ENCODE data around the gene NDUFAF2.
"Not testable (repeated sequence)": the region's sequence is repeated elsewhere in the genome, so short reads cannot be mapped to it uniquely, and the experiment has no call there.

Gene NDUFAF2

DNA sequence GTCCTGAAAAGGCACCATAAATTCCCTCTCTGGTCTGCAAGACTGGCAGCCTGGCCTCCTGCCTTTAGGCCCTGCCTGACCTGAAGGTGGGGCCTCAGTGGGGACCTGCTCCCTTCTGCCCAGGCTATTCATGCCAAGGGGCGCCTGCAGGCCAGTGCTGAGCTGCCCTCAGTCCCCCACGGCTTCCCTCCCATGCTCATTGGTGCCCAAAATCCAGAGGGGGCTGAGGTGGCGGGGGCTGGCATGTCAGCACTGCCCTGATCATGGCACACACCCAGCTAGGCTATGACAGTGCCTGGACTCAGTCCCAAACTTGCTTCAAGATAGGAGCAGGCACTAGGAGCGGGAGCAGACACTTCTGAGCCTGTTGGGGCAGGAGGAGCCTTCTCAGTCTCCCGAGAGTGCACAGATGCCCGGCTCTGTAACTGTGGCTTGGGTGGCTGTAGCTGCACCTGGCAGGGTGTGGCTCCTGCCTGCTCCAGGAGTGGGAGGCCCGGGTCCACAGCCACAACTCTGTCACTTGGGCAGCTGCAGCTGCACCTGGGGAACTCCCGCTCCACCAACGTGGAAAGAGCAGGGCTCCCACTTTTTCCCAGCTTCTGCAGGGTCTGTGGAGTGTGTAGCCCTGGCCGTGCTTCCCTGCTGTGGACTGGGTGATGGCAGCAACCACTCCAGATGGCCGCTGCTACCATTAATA, 49.0 kb downstream of the NDUFAF2 start:
- DNase-seq, result no peak

DNA sequence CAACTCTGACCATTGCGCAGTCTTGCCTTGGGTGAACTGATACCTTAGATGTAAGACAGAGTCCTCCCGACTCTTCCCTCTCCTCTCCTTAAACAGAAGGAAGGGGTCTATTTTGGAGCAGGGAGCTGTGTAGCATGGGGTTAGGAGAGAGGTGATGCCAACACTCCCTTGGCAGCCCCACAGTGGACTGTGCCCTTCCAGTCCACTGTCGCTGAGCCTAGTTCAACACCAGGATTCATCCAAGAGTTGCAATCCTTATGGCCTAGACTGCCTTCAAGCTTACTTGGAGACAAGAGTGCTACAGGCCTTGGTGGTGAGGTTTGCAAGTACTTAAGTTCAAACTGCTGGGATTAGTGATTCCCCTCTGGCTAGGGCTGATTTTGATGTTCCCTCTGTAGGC, 51.4 kb downstream of the NDUFAF2 start:
- DNase-seq, result no peak

DNA sequence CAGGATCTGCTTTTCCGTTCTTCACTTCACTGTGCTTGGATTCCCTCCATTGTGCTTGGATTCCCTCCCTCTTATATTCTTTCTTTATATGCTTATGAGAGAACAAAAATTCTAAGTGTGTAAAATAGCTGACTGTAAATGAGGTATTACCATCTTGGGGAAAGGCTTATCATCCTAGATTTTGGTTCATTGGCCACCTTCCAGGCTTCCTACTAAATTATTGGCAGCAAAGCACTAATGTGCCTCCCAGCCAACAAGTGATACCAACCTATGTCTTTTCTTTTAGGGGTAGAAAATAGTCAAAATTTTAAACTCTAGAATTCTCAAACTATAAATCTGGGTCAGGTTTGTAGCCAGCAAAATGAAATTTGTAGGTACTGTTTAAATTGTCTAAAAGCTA, 52.7 kb downstream of the NDUFAF2 start:
- DNase-seq, result no peak

DNA sequence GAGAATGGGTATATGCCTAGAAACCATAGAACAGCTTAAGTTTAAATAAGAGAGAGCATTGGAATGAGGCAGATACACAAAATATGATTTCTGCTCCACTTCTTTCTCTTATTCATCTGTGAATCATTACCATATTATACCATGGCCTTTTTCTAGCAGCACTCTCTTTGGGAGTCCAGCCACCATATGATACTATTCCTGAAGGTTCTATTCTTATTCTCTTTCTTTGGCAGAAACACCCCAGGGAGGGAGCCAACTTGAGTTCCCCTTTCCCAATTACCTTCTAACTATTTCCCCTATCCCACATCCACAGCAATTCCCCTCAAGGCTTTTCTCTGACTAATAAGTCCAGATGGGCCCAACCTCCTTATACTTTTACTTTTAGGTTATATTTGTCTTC, 55.9 kb downstream of the NDUFAF2 start:
- no peak for DNase-seq

DNA sequence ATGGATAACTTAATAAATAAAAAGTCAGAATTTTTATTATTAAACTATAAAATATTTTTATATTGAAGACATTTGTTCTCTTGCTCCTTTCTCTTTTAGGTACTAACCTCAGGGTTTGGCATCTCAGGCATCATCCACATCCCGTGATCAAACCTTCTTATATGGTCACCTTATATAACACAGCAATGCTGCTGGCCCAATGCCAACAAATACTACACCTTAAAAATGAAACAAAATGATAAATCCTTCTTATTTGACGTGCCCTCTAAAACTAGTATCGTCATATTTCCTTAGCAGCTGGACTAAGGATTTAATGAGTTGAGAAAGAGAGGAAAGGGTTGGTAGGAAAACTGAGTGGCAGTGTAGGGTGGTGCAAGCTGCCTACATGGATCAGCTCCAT, 56.6 kb downstream of the NDUFAF2 start:
- DNase-seq, result no peak

DNA sequence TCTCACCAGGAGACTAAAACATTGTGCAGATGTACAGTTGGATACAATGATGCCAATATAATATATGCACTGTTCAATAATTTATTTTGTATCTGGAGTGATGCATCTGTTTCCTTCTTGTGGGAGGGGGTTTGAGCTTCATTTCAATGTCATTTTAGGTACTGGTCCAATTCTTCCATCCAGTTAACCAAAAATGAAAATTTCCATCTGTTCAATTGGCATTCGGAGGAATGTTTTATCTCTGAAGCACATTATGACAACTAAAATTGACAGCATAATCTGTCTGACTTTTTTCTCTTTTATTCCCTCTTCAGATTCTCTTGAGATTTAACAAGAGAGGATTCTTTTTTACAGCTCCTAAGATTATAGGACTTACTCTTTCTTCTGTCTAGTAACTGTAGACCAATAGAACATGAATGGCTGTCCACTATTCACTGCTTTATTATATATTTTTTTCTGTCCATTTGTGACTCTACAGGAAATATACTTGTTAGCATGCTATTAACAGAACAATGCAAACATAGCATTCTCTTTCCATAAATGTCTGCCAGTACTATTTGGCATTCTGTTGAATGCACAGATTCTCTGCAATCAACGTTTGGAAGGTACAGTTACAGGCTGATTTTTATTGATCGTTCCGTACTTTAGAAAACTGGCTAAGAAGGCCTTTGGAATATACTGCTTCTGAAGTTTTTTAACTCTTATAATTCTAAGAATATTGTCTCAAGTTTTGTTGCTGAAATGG, 57.8 kb downstream of the NDUFAF2 start:
- no peak for DNase-seq

DNA sequence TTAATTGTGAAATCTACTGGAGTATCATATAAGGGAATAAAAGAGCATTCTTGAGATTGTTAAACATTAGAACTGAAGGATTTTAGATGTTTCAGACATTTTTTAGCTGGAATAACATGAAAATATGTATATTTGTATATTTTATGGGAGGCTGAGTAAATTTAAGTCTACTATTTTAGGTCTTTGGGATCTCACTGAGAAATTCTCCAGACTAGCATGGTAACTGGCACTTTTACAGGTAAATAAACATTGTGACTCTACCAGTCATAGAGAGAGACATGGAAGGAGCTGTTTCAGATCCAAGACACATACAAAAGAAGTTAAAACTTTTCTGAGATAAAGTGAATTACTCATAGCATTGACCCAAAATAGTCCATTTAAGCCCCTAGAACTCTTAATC, 59.4 kb downstream of the NDUFAF2 start:
- no peak for DNase-seq

DNA sequence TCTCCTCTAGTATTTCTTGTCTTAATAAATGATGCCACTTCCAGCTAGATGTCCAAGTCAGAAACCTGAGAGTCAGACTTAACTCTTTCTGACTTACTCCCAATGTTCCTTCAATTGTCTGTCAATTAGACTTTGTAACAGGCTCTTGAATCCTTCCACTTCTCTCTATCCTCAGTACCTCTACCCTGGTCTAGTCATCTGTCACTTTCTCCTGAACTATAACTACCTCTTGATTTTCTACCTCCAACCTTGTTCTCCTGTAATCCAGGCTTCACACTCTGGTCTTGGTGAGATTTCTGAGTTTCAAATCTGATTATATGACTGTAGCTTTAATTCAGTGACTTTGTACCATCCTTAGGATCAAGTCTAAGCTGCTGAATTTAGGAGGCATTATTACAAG, 64.9 kb downstream of the NDUFAF2 start:
- DNase-seq, result no peak

DNA sequence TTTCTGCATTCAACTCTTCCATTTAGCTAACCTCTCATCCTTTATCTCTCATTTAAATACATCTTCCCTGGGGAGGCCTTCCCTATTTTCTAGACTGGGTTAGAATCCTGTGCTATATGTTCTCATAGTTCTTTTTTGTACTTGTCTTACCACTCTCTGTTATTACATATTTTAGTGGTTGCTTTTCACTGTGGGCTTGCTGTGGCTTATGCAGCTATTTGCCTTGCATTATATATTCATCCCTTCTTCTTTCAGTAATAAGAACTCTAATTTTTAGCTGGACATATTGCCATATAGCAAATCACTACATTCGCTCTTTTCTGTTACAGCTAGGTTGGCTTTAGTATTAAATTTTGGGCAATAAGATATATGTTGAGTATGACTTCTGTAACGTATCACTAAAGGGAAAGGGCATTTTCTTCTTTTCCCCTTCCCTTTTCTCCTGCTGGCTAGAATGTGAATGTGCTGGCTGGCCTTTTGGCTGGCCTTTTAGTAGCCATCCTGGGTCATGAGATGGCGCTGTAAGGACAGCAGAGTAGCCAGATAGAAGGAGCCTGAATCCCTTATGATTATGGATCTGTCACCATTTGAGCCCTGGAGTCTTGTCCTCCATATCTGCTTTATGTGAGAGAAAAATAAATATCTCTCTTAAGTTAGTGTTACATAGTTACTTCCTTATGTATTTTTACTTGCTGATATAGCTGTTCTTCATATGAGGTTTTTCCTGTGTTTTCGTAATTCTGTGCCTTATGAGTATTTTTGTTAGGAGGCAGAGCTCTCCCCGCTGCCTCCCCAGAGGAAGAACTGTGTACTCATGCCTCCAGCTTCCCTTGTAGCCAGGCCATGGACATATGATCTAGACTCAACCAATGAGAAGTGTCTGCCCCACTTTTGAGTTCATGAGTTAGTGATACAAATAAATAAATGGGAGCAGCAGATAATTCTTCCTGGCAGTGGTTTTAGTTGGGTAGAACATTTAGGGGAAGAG, 65.8 kb downstream of the NDUFAF2 start:
- DNase-seq, result no peak

DNA sequence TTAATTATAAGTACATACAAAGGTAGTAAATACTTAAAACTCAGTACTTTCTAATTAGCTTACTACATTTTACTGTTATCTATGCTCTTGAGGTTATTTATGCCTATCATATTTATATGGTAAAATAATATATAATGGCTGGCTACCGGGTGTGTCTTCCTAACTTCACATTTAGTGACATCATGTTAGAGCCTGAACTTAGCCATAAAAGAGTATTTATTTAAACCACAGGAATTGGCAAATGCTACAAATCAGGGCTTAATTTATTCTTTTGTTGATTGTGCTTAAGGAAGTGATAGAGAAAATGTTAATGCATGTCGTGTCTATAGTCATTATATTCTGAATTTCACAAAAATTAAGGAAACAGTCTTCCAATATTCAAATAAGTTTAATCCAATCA, 73.1 kb downstream of the NDUFAF2 start:
- DNase-seq, result no peak

DNA sequence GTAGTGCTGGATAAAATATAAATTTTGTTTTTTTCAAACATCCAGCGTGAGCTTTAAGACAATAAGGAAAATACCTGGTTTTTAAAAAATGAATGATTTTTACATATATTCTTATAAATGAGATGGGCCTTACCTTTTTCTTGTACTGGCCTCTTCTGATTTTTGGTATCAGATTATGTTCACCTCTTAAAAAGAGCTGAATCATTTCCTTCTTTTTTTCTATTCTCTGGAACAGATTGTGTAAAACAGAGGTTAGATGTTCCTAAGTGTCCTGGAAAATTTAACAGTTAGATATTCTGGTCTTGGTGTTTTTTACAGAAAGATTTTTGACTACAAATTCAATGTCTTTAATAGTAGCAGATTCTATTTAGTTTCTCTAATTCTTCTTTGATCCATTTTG, 74.6 kb downstream of the NDUFAF2 start:
- no peak for DNase-seq

DNA sequence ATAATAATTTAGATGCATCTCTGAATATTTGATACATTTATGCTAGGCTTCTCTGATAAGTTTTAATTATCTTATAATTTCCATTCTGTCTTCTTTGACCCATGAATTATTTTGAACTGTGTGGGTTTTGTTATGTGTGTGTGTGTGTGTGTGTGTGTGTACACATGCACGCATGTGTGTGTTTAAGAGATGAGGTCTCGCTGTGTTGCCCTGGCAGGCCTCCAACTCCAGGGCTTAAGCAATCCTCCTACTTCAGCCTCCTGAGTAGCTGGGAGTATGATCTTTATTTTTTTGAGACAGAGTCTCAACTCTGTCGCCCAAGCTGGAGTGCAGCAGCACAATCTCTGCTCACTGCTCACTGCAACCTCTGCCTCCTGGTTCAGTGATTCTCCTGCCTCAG, 75.4 kb downstream of the NDUFAF2 start:
- DNase-seq, result no peak

DNA sequence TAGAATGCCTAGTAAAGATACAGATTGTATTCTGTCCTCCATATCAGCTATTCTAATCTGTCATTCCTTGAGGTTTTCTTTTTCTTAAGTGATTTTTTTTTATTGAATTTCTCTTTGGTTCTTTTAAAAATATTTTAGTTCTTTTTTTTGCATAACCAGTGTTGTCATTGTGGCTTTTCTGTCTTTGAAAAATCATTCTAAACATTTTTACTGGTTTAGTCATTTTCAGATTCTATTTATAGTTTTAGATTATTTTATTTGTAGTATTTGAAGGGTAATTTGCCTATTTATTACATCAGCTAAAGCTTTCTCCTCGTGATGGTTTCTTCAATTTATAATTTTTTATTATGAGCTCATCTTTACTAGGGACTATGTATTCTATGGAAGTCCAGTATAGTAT, 78.1 kb downstream of the NDUFAF2 start:
- DNase-seq, result no peak

DNA sequence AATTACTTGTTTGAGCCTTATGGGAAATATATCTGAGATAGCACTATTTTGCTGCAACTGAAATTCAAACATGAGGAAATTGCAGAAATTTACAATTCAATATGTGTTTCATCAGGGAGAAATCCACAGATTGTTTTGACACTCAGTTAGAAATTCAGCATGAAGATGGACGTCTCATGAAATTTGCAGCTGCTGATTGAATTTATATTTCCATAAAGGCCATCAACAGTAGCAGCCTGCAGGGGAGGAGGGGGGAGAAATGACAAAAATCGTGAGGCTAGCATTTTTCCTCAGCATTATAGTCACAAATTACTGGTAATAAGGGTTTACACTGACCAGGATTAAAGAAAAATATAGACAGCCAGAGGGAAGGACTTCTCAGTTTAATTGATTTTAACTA, 81.0 kb downstream of the NDUFAF2 start:
- DNase-seq, result no peak

DNA sequence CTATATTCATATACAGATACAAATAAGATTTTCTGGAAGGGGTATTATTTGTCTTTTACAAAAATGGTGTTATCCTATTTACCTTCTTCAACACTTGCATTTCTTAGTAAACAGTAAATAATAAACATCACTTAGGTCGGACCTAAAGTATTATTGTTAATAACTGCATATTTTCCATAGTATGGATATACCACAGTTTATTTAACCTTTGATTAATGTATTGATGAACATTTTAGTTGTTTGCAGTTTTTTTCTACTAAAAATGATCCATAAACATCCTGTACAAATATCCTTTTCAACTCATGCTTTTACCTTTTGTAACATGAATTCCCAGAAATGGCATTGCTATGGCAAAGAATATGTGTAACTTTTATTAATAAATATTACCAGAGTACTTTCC, 83.4 kb downstream of the NDUFAF2 start:
- no peak for DNase-seq

DNA sequence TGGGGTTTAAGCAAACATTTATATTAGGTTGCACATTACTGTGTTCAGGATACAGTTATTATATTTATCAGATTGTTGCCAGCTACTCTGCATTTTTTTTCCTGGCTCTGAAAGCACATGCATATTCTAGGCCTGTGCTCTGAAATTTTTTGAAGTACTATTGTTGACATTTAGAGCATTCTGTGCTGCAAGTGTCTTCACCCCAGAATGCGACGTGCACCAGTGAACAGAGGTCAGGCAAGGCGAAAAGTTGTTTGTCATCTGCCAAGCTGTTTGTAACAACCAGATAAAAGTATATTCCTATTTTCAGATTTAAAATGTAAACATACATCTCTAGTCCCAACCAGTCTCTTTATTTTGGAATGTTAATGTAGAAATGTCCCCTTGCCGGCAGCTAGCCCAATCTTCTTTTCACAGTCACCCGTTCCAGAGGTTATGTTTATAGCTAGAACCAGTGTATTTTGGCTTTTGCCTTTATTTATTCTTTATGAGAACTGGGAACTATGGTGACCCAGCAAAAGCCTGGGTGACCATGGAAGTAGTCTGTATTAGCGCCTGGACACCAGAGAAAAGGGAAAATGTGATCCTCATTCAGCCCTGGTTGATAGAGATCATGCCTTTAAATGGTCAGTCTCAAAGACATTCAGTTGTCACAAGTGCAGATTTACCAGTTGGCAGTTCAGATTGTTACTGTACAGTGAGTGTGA, 84.6 kb downstream of the NDUFAF2 start:
- no peak for DNase-seq

DNA sequence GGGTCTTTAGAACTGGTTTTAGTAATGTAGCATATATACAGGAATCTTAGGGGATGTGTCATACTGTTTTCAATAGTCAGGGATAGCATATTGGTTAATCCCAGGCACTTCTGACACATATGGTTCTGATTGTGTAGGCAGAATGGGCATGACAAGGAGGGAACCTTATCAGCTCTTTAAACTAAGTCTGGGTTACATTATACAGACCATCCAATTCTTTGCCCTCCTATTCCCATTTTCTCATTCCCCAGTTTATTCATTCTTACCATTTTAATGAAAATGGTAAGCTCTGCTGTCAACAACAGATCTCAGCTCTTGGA, 85.1 kb downstream of the NDUFAF2 start:
- DNase-seq, result no peak

DNA sequence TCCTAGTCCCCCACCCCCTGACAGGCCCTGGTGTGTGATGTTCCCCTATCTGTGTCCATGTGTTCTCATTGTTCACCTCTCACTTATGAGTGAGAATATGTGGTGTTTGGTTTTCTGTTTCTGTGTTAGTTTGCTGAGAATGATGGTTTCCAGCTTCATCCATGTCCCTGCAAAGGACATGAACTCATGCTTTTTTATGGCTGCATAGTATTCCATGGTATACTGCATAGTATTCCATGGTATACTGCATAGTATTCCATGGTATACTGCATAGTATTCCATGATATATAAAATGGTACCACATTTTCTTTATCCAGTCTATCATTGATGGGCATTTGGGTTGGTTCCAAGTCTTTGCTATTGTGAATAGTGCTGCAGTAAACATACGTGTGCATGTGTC, 86.3 kb downstream of the NDUFAF2 start:
- DNase-seq, result not testable (repeated sequence)

DNA sequence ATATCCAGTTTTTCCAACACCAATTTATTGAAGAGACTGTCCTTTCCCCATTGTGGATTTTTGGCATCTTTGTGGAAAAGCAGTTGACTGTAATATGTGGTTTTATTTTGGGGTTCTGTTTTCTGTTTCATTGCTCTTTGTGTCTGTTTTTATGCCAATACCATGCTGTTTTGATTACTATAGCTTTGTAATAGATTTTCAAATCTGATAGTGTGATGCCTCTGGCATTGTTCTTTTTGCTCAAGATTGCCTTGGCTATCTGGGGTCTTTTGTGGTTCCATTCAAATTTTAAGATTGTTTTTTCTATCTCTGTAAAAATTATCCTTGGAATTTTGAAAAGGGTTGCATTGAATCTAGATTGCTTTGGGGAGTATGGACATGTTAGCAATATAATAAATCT, 99.5 kb downstream of the NDUFAF2 start:
- DNase-seq, result no peak

DNA sequence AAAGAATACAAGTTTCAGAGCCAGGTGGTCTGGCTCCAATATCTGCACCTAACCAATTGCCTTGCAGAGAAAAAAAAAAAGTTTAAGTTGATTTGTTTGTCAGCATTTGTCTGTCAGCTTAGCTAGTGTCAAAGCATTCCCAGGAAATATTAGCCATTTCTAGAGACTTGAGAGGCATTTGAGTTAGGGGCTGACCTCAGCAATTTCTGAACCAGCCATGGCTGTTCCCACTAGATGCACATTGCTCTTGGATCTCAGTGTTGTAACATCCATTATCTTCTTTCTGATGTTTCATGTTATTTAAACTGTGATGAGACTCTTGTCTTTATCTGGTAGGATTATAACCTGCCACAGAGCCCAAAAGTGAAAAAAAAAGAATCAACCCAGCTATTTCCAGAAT, 102.3 kb downstream of the NDUFAF2 start:
- no peak for DNase-seq

DNA sequence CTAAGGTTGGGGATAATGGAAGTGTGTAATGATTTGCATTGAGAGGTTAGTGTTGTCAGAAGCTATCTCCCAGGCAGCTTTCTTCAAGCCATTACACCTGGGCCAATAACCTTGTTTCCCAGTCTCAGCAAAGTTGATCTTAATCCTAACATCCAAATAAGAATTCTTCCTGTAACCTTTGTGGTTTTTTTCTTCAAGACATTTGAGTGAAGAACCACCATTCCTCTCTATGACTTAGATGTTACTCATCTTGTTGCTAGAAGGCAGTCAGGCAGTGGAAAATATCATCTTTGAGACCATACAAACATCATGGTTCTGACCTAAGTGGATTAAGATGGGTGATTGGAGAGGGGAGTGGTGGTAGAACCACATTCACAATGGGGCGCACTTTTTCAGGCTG, 103.5 kb downstream of the NDUFAF2 start:
- no peak for DNase-seq

DNA sequence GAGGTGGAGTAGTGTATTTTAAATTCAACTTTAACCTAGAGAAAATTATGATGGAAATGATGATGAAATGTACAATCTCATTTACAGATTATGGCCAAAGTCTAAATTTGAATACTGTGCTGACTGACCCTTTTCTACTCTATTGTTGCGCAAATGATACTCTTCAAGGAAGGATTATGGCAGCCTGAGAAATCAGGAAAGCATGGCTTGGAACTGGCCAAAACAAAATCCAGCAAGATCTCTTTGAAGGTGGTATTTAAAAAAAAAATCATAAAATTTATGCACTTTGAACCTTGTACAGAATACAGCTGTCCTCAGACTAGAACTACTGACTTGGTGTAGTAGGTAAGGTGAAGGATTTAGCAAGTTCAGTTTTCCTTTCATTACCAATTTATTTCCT, 105.3 kb downstream of the NDUFAF2 start:
- DNase-seq, result no peak

DNA sequence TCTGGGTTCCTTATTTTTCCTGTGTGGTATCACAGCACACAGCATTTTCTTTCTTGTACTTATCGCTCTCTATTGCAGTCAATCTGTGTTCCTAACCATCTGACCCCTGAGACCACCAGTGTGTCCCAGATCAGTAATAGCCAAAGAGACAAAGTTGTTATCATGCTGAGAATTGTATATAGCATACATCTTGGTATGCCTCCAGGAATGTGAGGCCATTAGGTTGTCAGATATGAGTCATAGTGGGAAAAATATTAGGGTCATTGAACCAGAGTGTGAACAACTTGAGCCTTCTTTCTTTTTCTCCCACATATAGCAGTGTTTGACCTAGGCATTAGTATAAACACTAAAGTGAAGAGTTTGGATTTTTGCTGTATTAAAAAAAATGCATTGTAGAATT, 106.3 kb downstream of the NDUFAF2 start:
- no peak for DNase-seq

Data from activated CD4-positive, alpha-beta T cell treated with anti-CD3 and anti-CD28 coated beads for 48 hours (primary cell).